ENCODE measurements around the gene RPS21. TPM values are rescaled to one million over a fixed set of nuclear protein-coding genes. Genes with fewer than 3 reads are reported as not detected.

Gene RPS21
- total and polyA plus RNA-seq, 2 of the 13 experiments (the other 11 are each of a cell fraction or from before 2014, with no cell fraction given), result 2,647 to 11,063 TPM

DNA sequence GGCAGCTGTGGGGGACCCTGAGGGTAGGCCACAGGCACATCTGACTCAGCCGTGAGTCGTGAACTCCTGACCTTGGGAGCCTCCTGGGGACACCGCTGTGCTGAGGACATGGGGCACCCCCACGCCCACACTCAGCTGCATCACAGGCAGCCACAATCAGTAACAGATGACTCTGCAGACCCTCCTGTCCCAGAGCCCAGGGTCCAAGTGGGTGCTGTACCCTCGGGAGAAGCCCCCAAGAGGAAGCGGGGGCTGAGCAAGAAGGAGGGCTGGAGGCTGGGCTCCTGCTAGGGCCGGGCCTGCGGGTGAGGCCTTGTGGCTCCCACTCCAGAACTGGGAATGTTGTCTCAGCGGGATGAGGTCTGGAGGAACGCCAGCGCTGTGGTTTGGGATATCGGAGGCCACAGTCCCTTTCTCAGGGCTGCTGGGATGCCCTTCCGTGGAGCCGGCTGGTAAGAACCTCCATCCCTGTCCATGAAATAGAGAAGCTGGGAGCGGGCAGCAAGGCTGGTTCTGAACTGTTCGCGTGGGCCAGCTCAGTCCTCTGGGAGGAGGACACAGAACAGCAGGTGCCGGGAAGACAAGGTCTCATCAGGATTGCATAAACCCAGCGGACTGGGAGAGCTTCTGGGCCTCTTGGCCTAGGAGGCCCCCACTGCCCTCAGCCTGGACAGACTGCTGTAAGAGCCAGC is 16.6 kb upstream of the RPS21 start (continued):
- TF ChIP-seq KMT2A (CRISPR knock-in tag; IDR thresholded peaks at IDR 0.05) (no peak), CBX5 (CRISPR knock-in tag; IDR thresholded peaks at IDR 0.05; ENCODE audit: borderline replicate concordance) (no peak; the same call in 1 of the 2 replicates), FOXA1 (IDR thresholded peaks at IDR 0.05) (no peak), FOXA1 (CRISPR knock-in tag; IDR thresholded peaks at IDR 0.05) (no peak), SATB2 (CRISPR knock-in tag; IDR thresholded peaks at IDR 0.05) (no peak), SNRNP70 (IDR thresholded peaks at IDR 0.05; ENCODE audit: low read depth, low read length) (no peak), ELF3 (CRISPR knock-in tag; IDR thresholded peaks at IDR 0.05) (no peak), ATAD3A (CRISPR knock-in tag; IDR thresholded peaks at IDR 0.05) (no peak), ZNF652 (CRISPR knock-in tag; IDR thresholded peaks at IDR 0.05; ENCODE audit: borderline replicate concordance, low read depth) (peak; percentile 9; the same call in 1 of the 2 replicates), HIVEP1 (CRISPR knock-in tag; IDR thresholded peaks at IDR 0.05) (peak; percentile 74; the same call in 1 of the 2 replicates)
- TF ChIP-seq, protein P1, sequence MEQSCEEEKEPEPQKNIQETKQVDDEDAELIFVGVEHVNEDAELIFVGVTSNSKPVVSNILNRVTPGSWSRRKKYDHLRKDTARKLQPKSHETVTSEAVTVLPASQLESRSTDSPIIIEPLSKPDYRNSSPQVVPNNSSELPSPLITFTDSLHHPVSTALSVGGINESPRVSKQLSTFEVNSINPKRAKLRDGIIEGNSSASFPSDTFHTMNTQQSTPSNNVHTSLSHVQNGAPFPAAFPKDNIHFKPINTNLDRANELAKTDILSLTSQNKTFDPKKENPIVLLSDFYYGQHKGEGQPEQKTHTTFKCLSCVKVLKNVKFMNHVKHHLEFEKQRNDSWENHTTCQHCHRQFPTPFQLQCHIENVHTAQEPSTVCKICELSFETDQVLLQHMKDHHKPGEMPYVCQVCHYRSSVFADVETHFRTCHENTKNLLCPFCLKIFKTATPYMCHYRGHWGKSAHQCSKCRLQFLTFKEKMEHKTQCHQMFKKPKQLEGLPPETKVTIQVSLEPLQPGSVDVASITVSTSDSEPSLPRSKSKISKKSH (CRISPR knock-in tag; IDR thresholded peaks at IDR 0.05; ENCODE audit: borderline replicate concordance), result no peak
- TF ChIP-seq, protein P2, sequence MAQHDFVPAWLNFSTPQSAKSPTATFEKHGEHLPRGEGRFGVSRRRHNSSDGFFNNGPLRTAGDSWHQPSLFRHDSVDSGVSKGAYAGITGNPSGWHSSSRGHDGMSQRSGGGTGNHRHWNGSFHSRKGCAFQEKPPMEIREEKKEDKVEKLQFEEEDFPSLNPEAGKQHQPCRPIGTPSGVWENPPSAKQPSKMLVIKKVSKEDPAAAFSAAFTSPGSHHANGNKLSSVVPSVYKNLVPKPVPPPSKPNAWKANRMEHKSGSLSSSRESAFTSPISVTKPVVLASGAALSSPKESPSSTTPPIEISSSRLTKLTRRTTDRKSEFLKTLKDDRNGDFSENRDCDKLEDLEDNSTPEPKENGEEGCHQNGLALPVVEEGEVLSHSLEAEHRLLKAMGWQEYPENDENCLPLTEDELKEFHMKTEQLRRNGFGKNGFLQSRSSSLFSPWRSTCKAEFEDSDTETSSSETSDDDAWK (CRISPR knock-in tag; IDR thresholded peaks at IDR 0.05), result no peak
- TF ChIP-seq, protein P3, sequence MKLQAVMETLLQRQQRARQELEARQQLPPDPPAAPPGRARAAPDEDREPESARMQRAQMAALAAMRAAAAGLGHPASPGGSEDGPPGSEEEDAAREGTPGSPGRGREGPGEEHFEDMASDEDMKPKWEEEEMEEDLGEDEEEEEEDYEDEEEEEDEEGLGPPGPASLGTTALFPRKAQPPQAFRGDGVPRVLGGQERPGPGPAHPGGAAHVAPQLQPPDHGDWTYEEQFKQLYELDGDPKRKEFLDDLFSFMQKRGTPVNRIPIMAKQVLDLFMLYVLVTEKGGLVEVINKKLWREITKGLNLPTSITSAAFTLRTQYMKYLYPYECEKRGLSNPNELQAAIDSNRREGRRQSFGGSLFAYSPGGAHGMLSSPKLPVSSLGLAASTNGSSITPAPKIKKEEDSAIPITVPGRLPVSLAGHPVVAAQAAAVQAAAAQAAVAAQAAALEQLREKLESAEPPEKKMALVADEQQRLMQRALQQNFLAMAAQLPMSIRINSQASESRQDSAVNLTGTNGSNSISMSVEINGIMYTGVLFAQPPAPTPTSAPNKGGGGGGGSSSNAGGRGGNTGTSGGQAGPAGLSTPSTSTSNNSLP (IDR thresholded peaks at IDR 0.05; ENCODE audit: low read depth, low read length), result no peak
- TF ChIP-seq, protein P4, sequence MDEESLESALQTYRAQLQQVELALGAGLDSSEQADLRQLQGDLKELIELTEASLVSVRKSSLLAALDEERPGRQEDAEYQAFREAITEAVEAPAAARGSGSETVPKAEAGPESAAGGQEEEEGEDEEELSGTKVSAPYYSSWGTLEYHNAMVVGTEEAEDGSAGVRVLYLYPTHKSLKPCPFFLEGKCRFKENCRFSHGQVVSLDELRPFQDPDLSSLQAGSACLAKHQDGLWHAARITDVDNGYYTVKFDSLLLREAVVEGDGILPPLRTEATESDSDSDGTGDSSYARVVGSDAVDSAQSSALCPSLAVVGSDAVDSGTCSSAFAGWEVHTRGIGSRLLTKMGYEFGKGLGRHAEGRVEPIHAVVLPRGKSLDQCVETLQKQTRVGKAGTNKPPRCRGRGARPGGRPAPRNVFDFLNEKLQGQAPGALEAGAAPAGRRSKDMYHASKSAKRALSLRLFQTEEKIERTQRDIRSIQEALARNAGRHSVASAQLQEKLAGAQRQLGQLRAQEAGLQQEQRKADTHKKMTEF (CRISPR knock-in tag; IDR thresholded peaks at IDR 0.05), result no peak; the same call in 1 of the 2 replicates
- TF ChIP-seq, protein P5, sequence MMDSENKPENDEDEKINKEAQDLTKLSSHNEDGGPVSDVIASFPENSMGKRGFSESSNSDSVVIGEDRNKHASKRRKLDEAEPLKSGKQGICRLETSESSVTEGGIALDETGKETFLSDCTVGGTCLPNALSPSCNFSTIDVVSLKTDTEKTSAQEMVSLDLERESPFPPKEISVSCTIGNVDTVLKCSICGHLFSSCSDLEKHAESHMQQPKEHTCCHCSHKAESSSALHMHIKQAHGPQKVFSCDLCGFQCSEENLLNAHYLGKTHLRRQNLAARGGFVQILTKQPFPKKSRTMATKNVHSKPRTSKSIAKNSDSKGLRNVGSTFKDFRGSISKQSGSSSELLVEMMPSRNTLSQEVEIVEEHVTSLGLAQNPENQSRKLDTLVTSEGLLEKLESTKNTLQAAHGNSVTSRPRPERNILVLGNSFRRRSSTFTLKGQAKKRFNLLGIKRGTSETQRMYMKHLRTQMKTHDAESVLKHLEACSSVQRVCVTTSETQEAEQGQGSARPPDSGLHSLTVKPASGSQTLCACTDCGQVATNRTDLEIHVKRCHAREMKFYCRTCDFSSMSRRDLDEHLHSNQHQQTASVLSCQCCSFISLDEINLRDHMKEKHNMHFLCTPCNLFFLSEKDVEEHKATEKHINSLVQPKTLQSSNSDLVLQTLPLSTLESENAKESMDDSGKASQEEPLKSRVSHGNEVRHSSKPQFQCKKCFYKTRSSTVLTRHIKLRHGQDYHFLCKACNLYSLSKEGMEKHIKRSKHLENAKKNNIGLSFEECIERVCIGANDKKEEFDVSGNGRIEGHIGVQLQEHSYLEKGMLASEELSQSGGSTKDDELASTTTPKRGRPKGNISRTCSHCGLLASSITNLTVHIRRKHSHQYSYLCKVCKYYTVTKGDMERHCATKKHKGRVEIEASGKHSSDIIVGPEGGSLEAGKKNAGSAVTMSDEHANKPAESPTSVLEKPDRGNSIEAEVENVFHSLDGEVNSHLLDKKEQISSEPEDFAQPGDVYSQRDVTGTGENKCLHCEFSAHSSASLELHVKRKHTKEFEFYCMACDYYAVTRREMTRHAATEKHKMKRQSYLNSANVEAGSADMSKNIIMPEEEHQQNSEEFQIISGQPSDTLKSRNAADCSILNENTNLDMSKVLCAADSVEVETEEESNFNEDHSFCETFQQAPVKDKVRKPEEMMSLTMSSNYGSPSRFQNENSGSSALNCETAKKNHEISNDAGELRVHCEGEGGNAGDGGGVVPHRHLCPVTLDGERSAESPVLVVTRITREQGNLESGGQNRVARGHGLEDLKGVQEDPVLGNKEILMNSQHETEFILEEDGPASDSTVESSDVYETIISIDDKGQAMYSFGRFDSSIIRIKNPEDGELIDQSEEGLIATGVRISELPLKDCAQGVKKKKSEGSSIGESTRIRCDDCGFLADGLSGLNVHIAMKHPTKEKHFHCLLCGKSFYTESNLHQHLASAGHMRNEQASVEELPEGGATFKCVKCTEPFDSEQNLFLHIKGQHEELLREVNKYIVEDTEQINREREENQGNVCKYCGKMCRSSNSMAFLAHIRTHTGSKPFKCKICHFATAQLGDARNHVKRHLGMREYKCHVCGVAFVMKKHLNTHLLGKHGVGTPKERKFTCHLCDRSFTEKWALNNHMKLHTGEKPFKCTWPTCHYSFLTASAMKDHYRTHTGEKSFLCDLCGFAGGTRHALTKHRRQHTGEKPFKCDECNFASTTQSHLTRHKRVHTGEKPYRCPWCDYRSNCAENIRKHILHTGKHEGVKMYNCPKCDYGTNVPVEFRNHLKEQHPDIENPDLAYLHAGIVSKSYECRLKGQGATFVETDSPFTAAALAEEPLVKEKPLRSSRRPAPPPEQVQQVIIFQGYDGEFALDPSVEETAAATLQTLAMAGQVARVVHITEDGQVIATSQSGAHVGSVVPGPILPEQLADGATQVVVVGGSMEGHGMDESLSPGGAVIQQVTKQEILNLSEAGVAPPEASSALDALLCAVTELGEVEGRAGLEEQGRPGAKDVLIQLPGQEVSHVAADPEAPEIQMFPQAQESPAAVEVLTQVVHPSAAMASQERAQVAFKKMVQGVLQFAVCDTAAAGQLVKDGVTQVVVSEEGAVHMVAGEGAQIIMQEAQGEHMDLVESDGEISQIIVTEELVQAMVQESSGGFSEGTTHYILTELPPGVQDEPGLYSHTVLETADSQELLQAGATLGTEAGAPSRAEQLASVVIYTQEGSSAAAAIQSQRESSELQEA (CRISPR knock-in tag; IDR thresholded peaks at IDR 0.05; ENCODE audit: not compliant biosample characterization), result no peak

Data from HepG2 (cell line).